ENCODE measurements around the gene HHAT.

- TF ChIP-seq POLR2A (IDR thresholded peaks at IDR 0.05; ENCODE audit: low read depth, low read length) (no peak), CTCF (conservative IDR thresholded peaks at IDR 0.05; ENCODE audit: low read depth, low read length) (no peak), RAD21 (IDR thresholded peaks at IDR 0.05; ENCODE audit: low read length) (no peak), MAZ (IDR thresholded peaks at IDR 0.05; ENCODE audit: borderline replicate concordance, low read depth, low read length) (peak; percentile 71; the same call in 1 of the 2 replicates), SMC3 (IDR thresholded peaks at IDR 0.05; ENCODE audit: low read depth, low read length) (no peak), CHD1 (IDR thresholded peaks at IDR 0.05; ENCODE audit: low read depth, low read length) (no peak), RCOR1 (IDR thresholded peaks at IDR 0.05; ENCODE audit: insufficient replicate concordance, low read length) (no peak), BHLHE40 (IDR thresholded peaks at IDR 0.05; ENCODE audit: low read depth, low read length) (peak; percentile 49; the same call in 1 of the 2 replicates), MXI1 (IDR thresholded peaks at IDR 0.05; ENCODE audit: borderline replicate concordance, low read depth, low read length) (0 out of 2 replicates have a peak, but pooled peaks have one; percentile 20), USF2 (IDR thresholded peaks at IDR 0.05; ENCODE audit: low read depth, low read length) (peak; percentile 86), RFX5 (IDR thresholded peaks at IDR 0.05; ENCODE audit: low read depth, low read length) (no peak), MAFK (IDR thresholded peaks at IDR 0.05; ENCODE audit: low read depth, low read length) (no peak), NFE2L2 (IDR thresholded peaks at IDR 0.05; ENCODE audit: low read depth, low read length) (no peak)
These were observed 110.5 kb downstream of the HHAT start for GRCh38 chr1:210438928-210439841.
